AG10803 (cell line): ENCODE data around the gene RALB.

Experiments
- DNase-seq: peaks from one replicate; pipeline ENCODE4 v3.0.0; 2010; ENCODE audit warnings: low read depth
- H3K4me3 ChIP-seq: 2 replicates; pipeline ENCODE4 v1.5.1; 2011; ENCODE audit warnings: mild to moderate bottlenecking, low read length, control low read depth
- TF ChIP-seq, protein P1 (sequence below): conservative IDR thresholded peaks from 2 replicates; pipeline ENCODE4 v1.5.1; 2011; ENCODE audit warnings: mild to moderate bottlenecking, low read length, control low read depth, inconsistent platforms

The RALB gene

GRCh38 chr2:120267348-120267747, 14.7 kb downstream of the RALB start:
- no peak overlapping the region for H3K4me3 ChIP-seq
- TF ChIP-seq, protein P1, sequence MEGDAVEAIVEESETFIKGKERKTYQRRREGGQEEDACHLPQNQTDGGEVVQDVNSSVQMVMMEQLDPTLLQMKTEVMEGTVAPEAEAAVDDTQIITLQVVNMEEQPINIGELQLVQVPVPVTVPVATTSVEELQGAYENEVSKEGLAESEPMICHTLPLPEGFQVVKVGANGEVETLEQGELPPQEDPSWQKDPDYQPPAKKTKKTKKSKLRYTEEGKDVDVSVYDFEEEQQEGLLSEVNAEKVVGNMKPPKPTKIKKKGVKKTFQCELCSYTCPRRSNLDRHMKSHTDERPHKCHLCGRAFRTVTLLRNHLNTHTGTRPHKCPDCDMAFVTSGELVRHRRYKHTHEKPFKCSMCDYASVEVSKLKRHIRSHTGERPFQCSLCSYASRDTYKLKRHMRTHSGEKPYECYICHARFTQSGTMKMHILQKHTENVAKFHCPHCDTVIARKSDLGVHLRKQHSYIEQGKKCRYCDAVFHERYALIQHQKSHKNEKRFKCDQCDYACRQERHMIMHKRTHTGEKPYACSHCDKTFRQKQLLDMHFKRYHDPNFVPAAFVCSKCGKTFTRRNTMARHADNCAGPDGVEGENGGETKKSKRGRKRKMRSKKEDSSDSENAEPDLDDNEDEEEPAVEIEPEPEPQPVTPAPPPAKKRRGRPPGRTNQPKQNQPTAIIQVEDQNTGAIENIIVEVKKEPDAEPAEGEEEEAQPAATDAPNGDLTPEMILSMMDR = no peak
- no peak for DNase-seq

- TF ChIP-seq, protein P1 = no peak
- no peak overlapping the region for H3K4me3 ChIP-seq
- no peak for DNase-seq
Measured at GRCh38 chr2:120269076-120269744, 16.6 kb downstream of the RALB start.

GRCh38 chr2:120269816-120270215, 17.2 kb downstream of the RALB start:
- DNase-seq = no peak
- TF ChIP-seq, protein P1 = no peak
- H3K4me3 ChIP-seq = no peak overlapping the region

DNA sequence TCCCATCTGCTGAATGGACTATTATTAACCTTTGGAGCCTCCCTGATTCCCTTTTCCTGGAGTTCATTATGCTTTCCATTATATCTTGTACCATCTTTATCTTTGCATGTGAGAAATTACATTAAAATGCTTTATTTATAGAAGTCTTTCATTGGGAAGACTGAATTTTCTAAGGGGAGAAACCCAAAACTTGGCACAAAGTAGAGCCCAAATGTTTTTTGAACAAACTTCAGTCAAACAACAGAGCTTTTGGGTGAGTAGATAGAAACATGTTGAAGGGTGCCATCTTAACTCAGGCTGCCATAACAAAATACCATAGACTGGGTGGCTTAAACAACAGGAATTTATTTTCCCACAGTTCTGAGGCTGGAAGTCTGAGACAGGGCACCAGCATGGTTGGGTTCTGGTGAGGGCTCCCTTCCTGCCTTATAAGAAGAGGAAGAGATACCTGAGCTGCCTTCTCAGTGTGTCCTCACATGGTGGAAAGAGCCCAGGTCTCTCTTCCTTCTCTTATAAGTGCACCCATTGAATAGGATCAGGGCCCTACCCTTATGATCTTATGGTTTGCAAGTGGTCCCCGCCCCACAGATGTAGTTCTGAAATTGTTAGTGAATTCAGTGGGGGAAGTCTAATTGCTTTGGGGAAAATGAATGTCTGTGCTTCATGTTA, 19.2 kb downstream of the RALB start:
- TF ChIP-seq, protein P1 = no peak
- no peak overlapping the region for H3K4me3 ChIP-seq
- DNase-seq = no peak

DNA sequence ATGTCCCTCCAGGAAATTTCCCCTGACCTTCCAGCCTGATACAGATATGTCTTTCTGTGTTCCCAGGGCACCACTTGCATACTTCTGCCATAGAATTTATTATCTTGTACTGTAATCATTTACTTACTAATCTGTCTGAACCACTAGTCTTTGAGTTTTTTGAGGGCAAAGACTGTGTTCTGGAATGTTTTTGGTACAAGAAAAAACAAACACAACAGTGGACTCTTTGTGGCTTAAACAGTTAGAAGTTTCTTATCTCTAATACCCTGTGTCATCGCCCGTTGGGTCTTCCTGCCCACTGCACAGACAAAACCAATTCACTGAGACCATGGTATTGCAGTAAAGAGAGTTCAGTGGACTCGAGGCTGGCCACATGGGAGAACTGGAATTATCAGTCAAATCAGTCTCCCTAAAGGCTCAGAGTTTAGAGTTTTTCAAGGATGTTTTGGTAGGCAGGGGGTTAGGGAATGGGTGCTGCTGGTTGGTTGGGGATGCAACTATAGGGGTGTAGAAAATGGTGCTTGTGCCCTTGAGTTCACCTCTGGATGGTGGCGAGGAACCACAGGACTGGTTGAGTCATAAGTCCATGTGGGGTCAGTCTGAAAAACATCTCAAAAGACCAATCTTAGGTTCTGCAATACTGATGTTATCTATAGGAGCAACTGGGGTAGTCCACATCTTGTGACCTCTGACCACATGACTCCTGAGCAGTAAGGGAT, 20.3 kb downstream of the RALB start:
- TF ChIP-seq, protein P1 = no peak
- no peak for DNase-seq
- no peak overlapping the region for H3K4me3 ChIP-seq

DNA sequence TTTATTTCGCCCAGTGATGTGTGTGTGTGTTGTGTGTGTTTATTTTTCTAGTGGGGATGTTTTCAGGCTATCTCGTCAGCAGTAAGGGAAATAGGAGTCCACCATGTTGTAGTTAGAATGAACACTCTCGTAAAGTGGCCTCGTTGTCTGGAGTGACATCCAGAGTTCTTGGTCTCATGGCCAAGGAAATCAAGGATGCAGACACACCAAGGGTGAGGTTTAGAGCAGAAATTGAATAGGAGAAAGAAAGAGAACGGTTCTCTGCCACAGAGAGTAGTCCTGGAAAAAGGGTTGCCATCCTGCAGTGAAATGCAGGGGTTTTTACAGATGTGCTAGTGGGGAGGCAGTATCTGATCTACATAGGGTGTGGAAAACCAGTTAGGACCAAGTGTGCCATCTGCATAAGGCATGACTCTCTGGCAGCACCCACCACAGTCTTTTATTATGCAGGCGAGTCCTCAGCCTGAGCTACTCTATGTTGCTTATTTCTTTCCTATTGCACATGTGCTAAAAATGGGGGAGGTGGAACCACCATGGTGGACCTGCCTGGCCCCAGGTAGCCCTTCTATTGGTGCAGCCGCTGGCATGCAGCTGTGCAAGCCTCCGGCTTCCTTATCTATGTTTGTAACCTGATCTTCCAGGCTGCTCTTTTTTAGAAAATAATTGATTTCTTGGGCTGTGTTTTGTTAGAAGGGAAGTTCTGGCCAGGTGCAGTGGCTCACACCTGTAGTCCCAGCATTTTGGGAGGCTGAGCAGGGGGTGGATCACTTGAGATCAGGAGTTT, 23.2 kb downstream of the RALB start:
- no peak overlapping the region for H3K4me3 ChIP-seq
- DNase-seq = no peak
- TF ChIP-seq, protein P1 = no peak
